Measurements from ENCODE around the gene HYAL3. TPM values are rescaled to one million over a fixed set of nuclear protein-coding genes. Genes with fewer than 3 reads are reported as not detected.

The HYAL3 gene
- total and polyA plus RNA-seq, 2 of the 13 experiments (the other 11 are each of a cell fraction or from before 2014, with no cell fraction given): 5.5 to 10.4 TPM

DNA sequence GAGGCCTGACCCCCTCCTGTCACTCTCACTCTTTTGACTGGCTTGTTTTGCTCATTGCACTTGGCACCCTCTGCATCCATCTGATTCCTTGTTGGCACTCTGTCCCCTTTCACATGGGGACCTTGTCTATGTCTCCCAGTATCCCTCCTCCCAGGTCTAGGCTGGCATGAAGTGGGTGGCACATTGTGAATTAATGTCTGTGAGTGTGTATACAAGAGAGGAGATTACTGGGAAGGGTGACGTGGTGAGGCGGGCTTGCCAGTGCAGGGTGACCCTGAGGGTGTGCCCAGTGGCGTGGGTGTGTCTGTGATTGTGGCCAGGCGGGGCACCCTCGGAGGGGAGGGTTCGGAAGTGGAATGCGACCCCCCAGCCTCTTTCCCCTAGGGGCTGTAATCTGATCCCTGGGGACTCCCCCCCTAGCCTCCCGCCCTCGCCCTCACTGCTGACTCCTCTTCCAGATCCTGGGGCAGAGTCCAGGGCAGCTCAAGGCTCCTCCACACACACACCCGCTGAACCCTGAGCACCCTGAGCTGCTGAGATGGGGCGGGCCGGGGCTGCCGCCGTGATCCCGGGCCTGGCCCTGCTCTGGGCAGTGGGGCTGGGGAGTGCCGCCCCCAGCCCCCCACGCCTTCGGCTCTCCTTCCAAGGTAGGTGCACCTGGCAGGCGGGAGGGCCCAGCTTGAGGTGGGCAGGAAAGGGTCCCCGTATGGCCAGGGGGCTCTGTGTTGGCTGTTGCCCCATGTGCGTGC lies 30.3 kb downstream of the HYAL3 start, which contains the start of gene SEMA3B (continued):
- TF ChIP-seq SOX6 (IDR thresholded peaks at IDR 0.05): no peak
- TF ChIP-seq SOX6 (CRISPR knock-in tag; IDR thresholded peaks at IDR 0.05): peak; percentile 58; the same call in 1 of the 2 replicates
- no peak for TF ChIP-seq RFXANK (CRISPR knock-in tag; IDR thresholded peaks at IDR 0.05)
- TF ChIP-seq GABPA (IDR thresholded peaks at IDR 0.05; ENCODE audit: low read depth, low read length): no peak
- TF ChIP-seq GABPA (CRISPR knock-in tag; IDR thresholded peaks at IDR 0.05; ENCODE audit: low read depth): no peak
- TF ChIP-seq, protein P1, sequence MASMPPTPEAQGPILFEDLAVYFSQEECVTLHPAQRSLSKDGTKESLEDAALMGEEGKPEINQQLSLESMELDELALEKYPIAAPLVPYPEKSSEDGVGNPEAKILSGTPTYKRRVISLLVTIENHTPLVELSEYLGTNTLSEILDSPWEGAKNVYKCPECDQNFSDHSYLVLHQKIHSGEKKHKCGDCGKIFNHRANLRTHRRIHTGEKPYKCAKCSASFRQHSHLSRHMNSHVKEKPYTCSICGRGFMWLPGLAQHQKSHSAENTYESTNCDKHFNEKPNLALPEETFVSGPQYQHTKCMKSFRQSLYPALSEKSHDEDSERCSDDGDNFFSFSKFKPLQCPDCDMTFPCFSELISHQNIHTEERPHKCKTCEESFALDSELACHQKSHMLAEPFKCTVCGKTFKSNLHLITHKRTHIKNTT (CRISPR knock-in tag; IDR thresholded peaks at IDR 0.05): no peak
- TF ChIP-seq, protein P2, sequence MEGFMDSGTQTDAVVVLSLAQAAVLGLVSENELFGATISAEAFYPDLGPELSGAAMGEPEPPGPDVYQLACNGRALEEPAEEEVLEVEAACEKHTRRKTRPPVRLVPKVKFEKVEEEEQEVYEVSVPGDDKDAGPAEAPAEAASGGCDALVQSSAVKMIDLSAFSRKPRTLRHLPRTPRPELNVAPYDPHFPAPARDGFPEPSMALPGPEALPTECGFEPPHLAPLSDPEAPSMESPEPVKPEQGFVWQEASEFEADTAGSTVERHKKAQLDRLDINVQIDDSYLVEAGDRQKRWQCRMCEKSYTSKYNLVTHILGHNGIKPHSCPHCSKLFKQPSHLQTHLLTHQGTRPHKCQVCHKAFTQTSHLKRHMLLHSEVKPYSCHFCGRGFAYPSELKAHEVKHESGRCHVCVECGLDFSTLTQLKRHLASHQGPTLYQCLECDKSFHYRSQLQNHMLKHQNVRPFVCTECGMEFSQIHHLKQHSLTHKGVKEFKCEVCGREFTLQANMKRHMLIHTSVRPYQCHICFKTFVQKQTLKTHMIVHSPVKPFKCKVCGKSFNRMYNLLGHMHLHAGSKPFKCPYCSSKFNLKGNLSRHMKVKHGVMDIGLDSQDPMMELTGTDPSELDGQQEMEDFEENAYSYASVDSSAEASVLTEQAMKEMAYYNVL (CRISPR knock-in tag; IDR thresholded peaks at IDR 0.05; ENCODE audit: borderline replicate concordance): peak; percentile 78; the same call in 1 of the 2 replicates
- TF ChIP-seq USF2 (IDR thresholded peaks at IDR 0.05; ENCODE audit: low read depth, low read length): no peak
- TF ChIP-seq USF2 (CRISPR knock-in tag; IDR thresholded peaks at IDR 0.05; ENCODE audit: borderline replicate concordance): no peak
- no peak for TF ChIP-seq SRF (IDR thresholded peaks at IDR 0.05; ENCODE audit: low read depth, low read length)
- no peak for TF ChIP-seq ZNF460 (CRISPR knock-in tag; IDR thresholded peaks at IDR 0.05; ENCODE audit: borderline replicate concordance)
- TF ChIP-seq MTF2 (CRISPR knock-in tag; IDR thresholded peaks at IDR 0.05; ENCODE audit: borderline replicate concordance): no peak
- no peak for TF ChIP-seq ZNF709 (CRISPR knock-in tag; IDR thresholded peaks at IDR 0.05)
- peak; percentile 53 for TF ChIP-seq MXD1 (CRISPR knock-in tag; IDR thresholded peaks at IDR 0.05)
- TF ChIP-seq AFF4 (CRISPR knock-in tag; IDR thresholded peaks at IDR 0.05): no peak
- TF ChIP-seq ZNF230 (CRISPR knock-in tag; IDR thresholded peaks at IDR 0.05): no peak
- no peak for TF ChIP-seq ZNF629 (CRISPR knock-in tag; conservative IDR thresholded peaks at IDR 0.05)
- TF ChIP-seq, protein P3, sequence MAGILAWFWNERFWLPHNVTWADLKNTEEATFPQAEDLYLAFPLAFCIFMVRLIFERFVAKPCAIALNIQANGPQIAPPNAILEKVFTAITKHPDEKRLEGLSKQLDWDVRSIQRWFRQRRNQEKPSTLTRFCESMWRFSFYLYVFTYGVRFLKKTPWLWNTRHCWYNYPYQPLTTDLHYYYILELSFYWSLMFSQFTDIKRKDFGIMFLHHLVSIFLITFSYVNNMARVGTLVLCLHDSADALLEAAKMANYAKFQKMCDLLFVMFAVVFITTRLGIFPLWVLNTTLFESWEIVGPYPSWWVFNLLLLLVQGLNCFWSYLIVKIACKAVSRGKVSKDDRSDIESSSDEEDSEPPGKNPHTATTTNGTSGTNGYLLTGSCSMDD (CRISPR knock-in tag; IDR thresholded peaks at IDR 0.05): no peak
- TF ChIP-seq ZNF296 (CRISPR knock-in tag; conservative IDR thresholded peaks at IDR 0.05): no peak
- TF ChIP-seq GATA4 (IDR thresholded peaks at IDR 0.05; ENCODE audit: borderline replicate concordance, low read depth): no peak
